Tibial nerve (tissue), 4 donors: ENCODE results near the gene B4GALNT2. TPM values are rescaled to one million over a fixed set of nuclear protein-coding genes. Genes with fewer than 3 reads are reported as not detected.

Source experiments
- DNase-seq, 2 donors: peaks; one replicate each; pipeline ENCODE4 v3.0.0-alpha.2; 2019; ENCODE audit warnings: low spot score in 2 of 2
- H3K27ac ChIP-seq, 4 donors: fragments of 200-600 bp; sonication (generic) in 3 of 4; one replicate each; pipeline ENCODE4 v1.5.1; 2017 to 2019; ENCODE audit warnings: mild to moderate bottlenecking in 1 of 4
- H3K27me3 ChIP-seq, 2 donors: fragments of 200-600 bp; sonication (generic) in 1 of 2; one replicate each; pipeline versions ENCODE4 v1.5.1 to v1.6.0; 2017 to 2019
- H3K36me3 ChIP-seq, 3 donors: fragments of 200-600 bp; sonication (generic); one replicate each; pipeline ENCODE4 v1.5.1; 2018 to 2019
- H3K4me1 ChIP-seq, 4 donors: fragments of 200-600 bp; sonication (generic) in 3 of 4; one replicate each; pipeline ENCODE4 v1.5.1; 2017 to 2019
- H3K4me3 ChIP-seq, 4 donors: fragments of 200-600 bp; sonication (generic) in 3 of 4; one replicate each; pipeline ENCODE4 v1.5.1; 2017 to 2019; ENCODE audit warnings: mild to moderate bottlenecking in 1 of 4, moderate library complexity in 1 of 4
- H3K9me3 ChIP-seq, 4 donors: fragments of 200-600 bp; sonication (generic) in 3 of 4; one replicate each; pipeline ENCODE4 v1.5.1; 2017 to 2019
- EP300 ChIP-seq, 2 donors: sonication (generic); formaldehyde crosslinking; IDR thresholded peaks; one replicate each; pipeline ENCODE4 v1.6.1; 2017; ENCODE audit warnings: antibody characterized with exemption in 2 of 2, mild to moderate bottlenecking in 1 of 2
- POLR2A ChIP-seq, 2 donors: fragments of 450-650 bp; IDR thresholded peaks; one replicate each; pipeline ENCODE4 v1.6.1; 2017; ENCODE audit warnings: antibody characterized with exemption in 2 of 2, mild to moderate bottlenecking in 2 of 2, moderate library complexity in 2 of 2
- WGBS, 2 donors: methylation state at CpG; one replicate each; pipeline ENCODE4 v1.1.5; 2018; 5-methylcytosine and 5-hydroxymethylcytosine counted together
- total RNA-seq, 4 donors: library from RNA; depleted of rRNA; stranded (reverse); fragments of >200 nt; gene quantifications; one replicate each; pipeline ENCODE4 v1.1.0, GENCODE V29; 2016
- TF ChIP-seq, protein P1 (sequence below), 5 experiments: fragments of 200-600 bp in 3 of 5; fragments of 450-650 bp in 2 of 5; sonication (generic) in 3 of 5; IDR thresholded peaks; one replicate each; pipeline ENCODE4 v1.5.1; 2016 to 2019; ENCODE audit warnings: antibody characterized with exemption in 5 of 5, mild to moderate bottlenecking in 3 of 5, moderate library complexity in 2 of 5

The B4GALNT2 gene
- total RNA-seq, 4 donors from 2014 or later, result not detected

DNA sequence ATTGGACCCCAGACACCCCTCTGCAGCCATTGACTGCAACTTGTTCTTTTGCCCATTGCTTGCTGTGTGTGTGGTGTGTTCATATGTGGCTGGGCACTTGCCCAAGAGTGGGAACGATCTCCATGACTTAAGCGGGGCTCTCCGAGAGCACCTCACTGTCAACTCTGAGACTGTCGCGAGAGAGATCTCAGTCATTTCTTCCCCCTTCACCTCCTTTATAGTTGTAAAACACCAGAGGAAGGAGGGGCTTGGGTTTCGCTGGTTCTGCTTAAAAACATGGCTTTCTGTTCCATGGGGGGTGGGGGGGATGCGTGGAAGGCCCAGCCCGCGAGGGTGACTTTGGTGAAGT is 90.6 kb downstream of the B4GALNT2 start:
- WGBS, 2 donors, result 9 to 17% methylated on average over 9 of the region's 9 CpGs
- DNase-seq, result no peak
- TF ChIP-seq POLR2A (IDR thresholded peaks at IDR 0.05) (no peak), EP300 (IDR thresholded peaks at IDR 0.05) (no peak)
- TF ChIP-seq, protein P1, sequence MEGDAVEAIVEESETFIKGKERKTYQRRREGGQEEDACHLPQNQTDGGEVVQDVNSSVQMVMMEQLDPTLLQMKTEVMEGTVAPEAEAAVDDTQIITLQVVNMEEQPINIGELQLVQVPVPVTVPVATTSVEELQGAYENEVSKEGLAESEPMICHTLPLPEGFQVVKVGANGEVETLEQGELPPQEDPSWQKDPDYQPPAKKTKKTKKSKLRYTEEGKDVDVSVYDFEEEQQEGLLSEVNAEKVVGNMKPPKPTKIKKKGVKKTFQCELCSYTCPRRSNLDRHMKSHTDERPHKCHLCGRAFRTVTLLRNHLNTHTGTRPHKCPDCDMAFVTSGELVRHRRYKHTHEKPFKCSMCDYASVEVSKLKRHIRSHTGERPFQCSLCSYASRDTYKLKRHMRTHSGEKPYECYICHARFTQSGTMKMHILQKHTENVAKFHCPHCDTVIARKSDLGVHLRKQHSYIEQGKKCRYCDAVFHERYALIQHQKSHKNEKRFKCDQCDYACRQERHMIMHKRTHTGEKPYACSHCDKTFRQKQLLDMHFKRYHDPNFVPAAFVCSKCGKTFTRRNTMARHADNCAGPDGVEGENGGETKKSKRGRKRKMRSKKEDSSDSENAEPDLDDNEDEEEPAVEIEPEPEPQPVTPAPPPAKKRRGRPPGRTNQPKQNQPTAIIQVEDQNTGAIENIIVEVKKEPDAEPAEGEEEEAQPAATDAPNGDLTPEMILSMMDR (IDR thresholded peaks at IDR 0.05), result no peak
- H3K27me3 ChIP-seq, result peaks cover 0 to 90% of the 10 kb centered on the region in 2 donors
- no peak overlapping the region for H3K4me3 ChIP-seq
- H3K4me1 ChIP-seq, result peaks cover 0 to 28% (median 19%) of the 10 kb centered on the region in 4 donors
- no peaks in the 10 kb centered on the region for H3K9me3 ChIP-seq
- H3K27ac ChIP-seq, result no peak overlapping the region
- H3K36me3 ChIP-seq, result no peaks in the 10 kb centered on the region

DNA sequence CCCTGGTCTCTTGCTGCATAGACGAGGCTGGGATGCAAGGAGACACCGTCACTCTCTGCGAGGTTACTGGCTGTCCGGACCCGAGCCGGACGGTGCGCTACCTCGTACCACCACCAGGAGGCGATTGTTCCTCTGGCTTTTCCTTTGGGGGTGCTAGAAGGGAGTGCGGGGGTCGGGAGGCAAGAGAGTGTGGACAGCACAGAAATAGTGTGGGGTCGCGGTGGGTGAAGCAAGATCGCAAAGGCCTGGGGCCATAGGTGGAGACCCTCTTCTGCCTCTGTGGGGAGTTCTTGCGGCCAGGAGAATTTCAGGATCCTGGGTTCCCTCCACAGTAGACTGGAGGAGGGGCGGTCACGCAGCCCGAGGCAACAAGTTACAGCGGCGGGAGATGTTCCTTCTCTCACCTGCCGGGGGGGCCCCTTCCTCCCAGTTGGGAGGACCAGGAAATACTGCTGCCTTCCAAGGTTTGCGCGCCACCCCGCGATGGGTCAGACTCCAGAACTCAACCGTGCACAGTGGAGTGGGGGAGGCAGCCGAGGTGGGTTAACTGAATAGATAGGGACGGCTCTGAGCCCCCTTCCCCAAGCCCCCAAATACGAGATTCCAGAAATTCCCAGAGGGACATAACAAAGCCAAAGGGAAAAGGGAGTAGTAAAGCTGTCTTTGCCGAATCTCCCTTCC is 91.1 kb downstream of the B4GALNT2 start:
- peaks cover 0 to 25% (median 17%) of the 10 kb centered on the region in 4 donors for H3K4me1 ChIP-seq
- peaks cover 0 to 94% of the 10 kb centered on the region in 2 donors for H3K27me3 ChIP-seq
- no peaks in the 10 kb centered on the region for H3K9me3 ChIP-seq
- 4 to 6% methylated on average over 24 to 31 of the region's 31 CpGs for WGBS, 2 donors
- H3K4me3 ChIP-seq, result peak overlapping the region in 2 of 4 donors; percentile 13 to 15
- TF ChIP-seq, protein P1 (IDR thresholded peaks at IDR 0.05), result peak; percentile 78 to 89 (median 82)
- TF ChIP-seq POLR2A (IDR thresholded peaks at IDR 0.05), result no peak
- H3K27ac ChIP-seq, result no peak overlapping the region
- H3K36me3 ChIP-seq, result no peaks in the 10 kb centered on the region
- peak; percentile 49 to 58 for DNase-seq

DNA sequence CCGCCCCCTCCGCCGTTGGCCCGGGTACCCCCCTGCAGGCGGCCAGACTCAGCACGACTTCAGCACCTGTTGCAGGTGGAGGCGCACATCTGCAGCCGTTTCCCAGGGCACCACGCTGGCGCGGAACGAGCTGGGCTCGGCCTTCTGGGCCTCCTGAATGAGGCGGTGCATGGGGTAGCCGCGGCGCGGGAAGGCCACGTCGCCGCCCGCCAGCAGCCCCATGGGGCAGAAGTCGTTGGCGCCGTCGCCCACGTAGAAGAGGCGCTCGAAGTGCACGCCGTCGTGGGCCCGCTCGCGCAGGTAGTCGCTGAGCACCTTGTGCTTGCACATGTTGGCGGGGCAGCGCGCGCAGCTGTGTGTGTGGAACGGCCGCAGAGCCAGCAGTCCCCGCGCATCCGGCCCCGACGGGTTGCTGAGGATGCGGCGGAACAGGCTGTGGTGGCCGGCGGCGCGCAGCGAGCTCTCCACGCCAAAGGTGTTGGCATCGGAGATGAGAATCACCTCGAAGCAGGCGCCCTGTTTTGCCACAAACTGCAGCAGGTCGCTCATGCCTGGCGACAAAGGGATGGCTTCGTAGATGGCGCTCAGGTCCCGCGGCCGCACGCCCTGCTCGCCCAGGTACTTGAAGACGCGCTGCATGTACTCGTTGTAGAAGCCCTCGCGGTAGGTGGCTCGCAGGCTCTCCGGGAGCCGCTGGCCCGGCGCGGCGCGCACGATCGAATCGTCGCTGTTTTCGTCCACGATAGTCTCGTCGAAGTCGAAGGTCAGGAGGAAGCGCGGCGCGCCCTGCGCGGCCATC is 91.8 kb downstream of the B4GALNT2 start:
- WGBS, 2 donors, result 5 to 9% methylated on average over 20 to 63 of the region's 95 CpGs
- Histone ChIP-seq H3K4me3 (peak overlapping the region in 2 of 4 donors; percentile 13 to 15), H3K4me1 (peaks cover 0 to 22% (median 17%) of the 10 kb centered on the region in 4 donors)

DNA sequence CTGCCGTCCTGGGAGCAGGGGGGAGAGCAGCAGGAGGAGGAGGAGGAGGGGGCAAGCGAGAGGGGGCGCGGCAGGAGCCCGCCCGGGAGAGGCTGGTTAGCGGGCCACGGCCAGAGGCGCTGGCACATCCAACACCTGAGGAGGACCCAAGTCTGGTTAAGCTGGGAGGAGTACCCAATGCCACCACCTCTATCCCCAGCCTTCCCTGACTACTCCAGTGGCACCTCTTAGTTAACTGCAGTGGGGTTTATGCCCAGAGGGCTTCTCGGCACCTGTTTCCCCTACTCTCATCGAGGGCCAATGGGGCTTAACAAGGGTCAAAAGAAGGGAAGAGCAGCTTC is 92.4 kb downstream of the B4GALNT2 start:
- peaks cover 0 to 24% (median 16%) of the 10 kb centered on the region in 4 donors for H3K4me1 ChIP-seq
- TF ChIP-seq POLR2A (IDR thresholded peaks at IDR 0.05) (no peak), EP300 (IDR thresholded peaks at IDR 0.05) (no peak)
- TF ChIP-seq, protein P1 (IDR thresholded peaks at IDR 0.05), result no peak
- H3K4me3 ChIP-seq, result peak overlapping the region in 1 of 4 donors; percentile 15
- WGBS, 2 donors, result 24 to 26% methylated on average over 11 of the region's 11 CpGs
- no peaks in the 10 kb centered on the region for H3K36me3 ChIP-seq
- H3K27ac ChIP-seq, result no peak overlapping the region
- H3K9me3 ChIP-seq, result no peaks in the 10 kb centered on the region
- DNase-seq, result no peak
- peaks cover 0 to 93% of the 10 kb centered on the region in 2 donors for H3K27me3 ChIP-seq

More for the DNA sequence above, 91.8 kb downstream of the B4GALNT2 start:
- TF ChIP-seq, protein P1 (IDR thresholded peaks at IDR 0.05), result no peak
- no peak for TF ChIP-seq EP300 (IDR thresholded peaks at IDR 0.05)
- TF ChIP-seq POLR2A (IDR thresholded peaks at IDR 0.05), result no peak
- Histone ChIP-seq H3K27me3 (peaks cover 0 to 93% of the 10 kb centered on the region in 2 donors), H3K36me3 (no peaks in the 10 kb centered on the region), H3K27ac (no peak overlapping the region), H3K9me3 (no peaks in the 10 kb centered on the region)
- no peak for DNase-seq
